A673 (cell line): ENCODE results near the gene GPR89A.

Source experiments
- EZH2 ChIP-seq: fragments of 200-600 bp; sonication (generic); IDR thresholded peaks from 2 replicates; pipeline ENCODE4 v1.6.1; 2017; ENCODE audit warnings: borderline replicate concordance, low read depth, mild to moderate bottlenecking, mixed read lengths, antibody characterized with exemption, low read length; ENCODE audit not compliant: poor library complexity, severe bottlenecking
- TF ChIP-seq, protein P1 (sequence below): fragments of 300-800, 200-600 bp; sonication (generic); conservative IDR thresholded peaks from 2 replicates; pipeline ENCODE4 v1.5.1; 2017; ENCODE audit warnings: low read depth, mild to moderate bottlenecking, antibody characterized with exemption, low read length, moderate library complexity, mixed read lengths

- TF ChIP-seq, protein P1, sequence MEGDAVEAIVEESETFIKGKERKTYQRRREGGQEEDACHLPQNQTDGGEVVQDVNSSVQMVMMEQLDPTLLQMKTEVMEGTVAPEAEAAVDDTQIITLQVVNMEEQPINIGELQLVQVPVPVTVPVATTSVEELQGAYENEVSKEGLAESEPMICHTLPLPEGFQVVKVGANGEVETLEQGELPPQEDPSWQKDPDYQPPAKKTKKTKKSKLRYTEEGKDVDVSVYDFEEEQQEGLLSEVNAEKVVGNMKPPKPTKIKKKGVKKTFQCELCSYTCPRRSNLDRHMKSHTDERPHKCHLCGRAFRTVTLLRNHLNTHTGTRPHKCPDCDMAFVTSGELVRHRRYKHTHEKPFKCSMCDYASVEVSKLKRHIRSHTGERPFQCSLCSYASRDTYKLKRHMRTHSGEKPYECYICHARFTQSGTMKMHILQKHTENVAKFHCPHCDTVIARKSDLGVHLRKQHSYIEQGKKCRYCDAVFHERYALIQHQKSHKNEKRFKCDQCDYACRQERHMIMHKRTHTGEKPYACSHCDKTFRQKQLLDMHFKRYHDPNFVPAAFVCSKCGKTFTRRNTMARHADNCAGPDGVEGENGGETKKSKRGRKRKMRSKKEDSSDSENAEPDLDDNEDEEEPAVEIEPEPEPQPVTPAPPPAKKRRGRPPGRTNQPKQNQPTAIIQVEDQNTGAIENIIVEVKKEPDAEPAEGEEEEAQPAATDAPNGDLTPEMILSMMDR: no peak
- no peak for TF ChIP-seq EZH2
Measured at GRCh38 chr1:145696630-145696960, 88.8 kb downstream of the GPR89A start.
